Muscle layer of colon (tissue), 2 donors: ENCODE results near the gene SNX25.

Experiments
- H3K27ac ChIP-seq: one replicate; pipeline ENCODE4 v1.7.0; 2013; ENCODE audit warnings: low read depth, mild to moderate bottlenecking, low read length, moderate library complexity
- H3K27me3 ChIP-seq, 2 donors: one replicate each; pipeline ENCODE4 v1.7.0; 2013; ENCODE audit warnings: low read length in 2 of 2, mild to moderate bottlenecking in 2 of 2; ENCODE audit not compliant: insufficient read depth in 2 of 2, control insufficient read depth in 1 of 2
- H3K36me3 ChIP-seq: one replicate; pipeline ENCODE4 v1.7.0; 2013; ENCODE audit warnings: mild to moderate bottlenecking, low read length; ENCODE audit not compliant: insufficient read depth
- H3K4me1 ChIP-seq: one replicate; pipeline ENCODE4 v1.7.0; 2013; ENCODE audit warnings: mild to moderate bottlenecking, low read length; ENCODE audit not compliant: insufficient read depth
- H3K4me3 ChIP-seq, 2 donors: one replicate each; pipeline ENCODE4 v1.7.0; 2013; ENCODE audit warnings: low read length in 2 of 2, low read depth in 1 of 2, mild to moderate bottlenecking in 1 of 2, moderate library complexity in 1 of 2
- H3K9ac ChIP-seq: one replicate; pipeline ENCODE4 v1.7.0; 2013; ENCODE audit warnings: low read length
- H3K9me3 ChIP-seq: one replicate; pipeline ENCODE4 v1.7.0; 2013; ENCODE audit warnings: mild to moderate bottlenecking, low read length
- donor health status: abdominal sarcoma.
- donor health status: Adenocarcinoma of cecum.

Gene SNX25

GRCh38 chr4:185209031-185209851 is at the start of gene SNX25:
TSS of gene SNX25 (plus strand) at chr4:185209598. CDS start at chr4:185209827, 229 bp downstream.
- Histone ChIP-seq H3K4me3 (peak within 1 kb of the TSS; percentile 81 to 97), H3K36me3 (no peaks in the 10 kb centered on the region), H3K27ac (peak within 1 kb of the TSS; percentile 80), H3K9ac (peak within 1 kb of the TSS; percentile 96), H3K27me3 (no peaks in the 10 kb centered on the region), H3K4me1 (peaks cover 20% of the 10 kb centered on the region), H3K9me3 (no peaks in the 10 kb centered on the region)

- Histone ChIP-seq H3K27ac (no peak overlapping the region), H3K27me3 (no peaks in the 10 kb centered on the region), H3K4me3 (no peak overlapping the region), H3K4me1 (no peaks in the 10 kb centered on the region), H3K9ac (no peak overlapping the region), H3K9me3 (no peaks in the 10 kb centered on the region), H3K36me3 (peaks cover 36% of the 10 kb centered on the region)
Observed at GRCh38 chr4:185165605-185166063, 43.8 kb upstream of the SNX25 start.

GRCh38 chr4:185167234-185167633 is 42.2 kb upstream of the SNX25 start:
- peaks cover 22% of the 10 kb centered on the region for H3K36me3 ChIP-seq
- H3K4me1 ChIP-seq = peaks cover 2% of the 10 kb centered on the region
- no peaks in the 10 kb centered on the region for H3K27me3 ChIP-seq
- H3K9me3 ChIP-seq = no peaks in the 10 kb centered on the region
- H3K4me3 ChIP-seq = no peak overlapping the region
- H3K27ac ChIP-seq = no peak overlapping the region
- no peak overlapping the region for H3K9ac ChIP-seq

GRCh38 chr4:185171373-185172071 is 37.9 kb upstream of the SNX25 start:
- no peaks in the 10 kb centered on the region for H3K9me3 ChIP-seq
- H3K4me1 ChIP-seq = peaks cover 6% of the 10 kb centered on the region
- H3K27me3 ChIP-seq = no peaks in the 10 kb centered on the region
- no peak overlapping the region for H3K4me3 ChIP-seq
- H3K36me3 ChIP-seq = peaks cover 18% of the 10 kb centered on the region
- H3K9ac ChIP-seq = no peak overlapping the region
- H3K27ac ChIP-seq = no peak overlapping the region

- H3K9ac ChIP-seq = no peak overlapping the region
- no peaks in the 10 kb centered on the region for H3K27me3 ChIP-seq
- H3K9me3 ChIP-seq = no peaks in the 10 kb centered on the region
- H3K36me3 ChIP-seq = peaks cover 9% of the 10 kb centered on the region
- H3K4me1 ChIP-seq = peaks cover 3% of the 10 kb centered on the region
- H3K4me3 ChIP-seq = no peak overlapping the region
- H3K27ac ChIP-seq = no peak overlapping the region
Observed at GRCh38 chr4:185179488-185179887, 29.9 kb upstream of the SNX25 start.

GRCh38 chr4:185182239-185182638 is 27.2 kb upstream of the SNX25 start:
- no peak overlapping the region for H3K27ac ChIP-seq
- peaks cover 8% of the 10 kb centered on the region for H3K4me1 ChIP-seq
- no peaks in the 10 kb centered on the region for H3K36me3 ChIP-seq
- H3K27me3 ChIP-seq = no peaks in the 10 kb centered on the region
- no peaks in the 10 kb centered on the region for H3K9me3 ChIP-seq
- no peak overlapping the region for H3K9ac ChIP-seq
- H3K4me3 ChIP-seq = no peak overlapping the region

GRCh38 chr4:185183622-185184281 is 25.6 kb upstream of the SNX25 start:
- Histone ChIP-seq H3K4me3 (no peak overlapping the region), H3K36me3 (no peaks in the 10 kb centered on the region), H3K9ac (no peak overlapping the region), H3K27ac (no peak overlapping the region), H3K4me1 (peaks cover 11% of the 10 kb centered on the region), H3K27me3 (no peaks in the 10 kb centered on the region), H3K9me3 (no peaks in the 10 kb centered on the region)

GRCh38 chr4:185186769-185187168 is 22.6 kb upstream of the SNX25 start:
- Histone ChIP-seq H3K27ac (no peak overlapping the region), H3K27me3 (no peaks in the 10 kb centered on the region), H3K9me3 (no peaks in the 10 kb centered on the region), H3K4me1 (peaks cover 11% of the 10 kb centered on the region), H3K9ac (no peak overlapping the region), H3K36me3 (peaks cover 6% of the 10 kb centered on the region), H3K4me3 (no peak overlapping the region)

GRCh38 chr4:185189606-185190305 is 19.6 kb upstream of the SNX25 start:
- Histone ChIP-seq H3K4me1 (peaks cover 8% of the 10 kb centered on the region), H3K9me3 (no peaks in the 10 kb centered on the region), H3K27me3 (no peaks in the 10 kb centered on the region), H3K36me3 (peaks cover 6% of the 10 kb centered on the region), H3K27ac (no peak overlapping the region), H3K4me3 (no peak overlapping the region), H3K9ac (no peak overlapping the region)

GRCh38 chr4:185190306-185190856 is 19.0 kb upstream of the SNX25 start:
- H3K9me3 ChIP-seq = no peaks in the 10 kb centered on the region
- H3K27ac ChIP-seq = no peak overlapping the region
- H3K36me3 ChIP-seq = peaks cover 6% of the 10 kb centered on the region
- no peak overlapping the region for H3K9ac ChIP-seq
- no peaks in the 10 kb centered on the region for H3K27me3 ChIP-seq
- H3K4me1 ChIP-seq = peaks cover 8% of the 10 kb centered on the region
- no peak overlapping the region for H3K4me3 ChIP-seq

GRCh38 chr4:185192059-185192458 is 17.3 kb upstream of the SNX25 start:
- no peak overlapping the region for H3K4me3 ChIP-seq
- no peaks in the 10 kb centered on the region for H3K9me3 ChIP-seq
- H3K36me3 ChIP-seq = peaks cover 6% of the 10 kb centered on the region
- no peaks in the 10 kb centered on the region for H3K27me3 ChIP-seq
- H3K9ac ChIP-seq = no peak overlapping the region
- no peak overlapping the region for H3K27ac ChIP-seq
- H3K4me1 ChIP-seq = peaks cover 5% of the 10 kb centered on the region
